Eye (tissue), 1 donor: Measurements from ENCODE around the gene TRIM66.

ENCODE experiments used
- DNase-seq: peaks from one replicate; pipeline ENCODE4 v3.0.0-alpha.2; 2015

Gene TRIM66

DNA sequence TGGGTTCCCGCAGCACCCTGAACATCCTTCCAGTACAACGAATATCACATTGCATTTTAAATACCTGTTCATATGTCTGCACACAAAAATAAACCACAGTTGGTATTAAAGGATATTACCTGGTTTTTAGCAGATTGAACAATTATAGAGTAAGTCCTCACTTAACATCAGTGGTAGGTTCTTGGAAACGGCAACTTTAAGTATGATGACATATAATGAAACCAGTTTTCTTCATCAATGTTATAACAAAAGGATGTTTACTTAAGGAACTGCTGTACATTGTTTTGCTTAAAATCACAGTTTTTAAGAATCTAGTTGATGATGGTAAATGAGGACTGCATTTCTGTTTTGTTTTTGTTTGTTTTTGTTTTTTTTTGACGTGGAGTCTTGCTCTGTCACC is 28.0 kb downstream of the TRIM66 start:
- DNase-seq, result no peak

DNA sequence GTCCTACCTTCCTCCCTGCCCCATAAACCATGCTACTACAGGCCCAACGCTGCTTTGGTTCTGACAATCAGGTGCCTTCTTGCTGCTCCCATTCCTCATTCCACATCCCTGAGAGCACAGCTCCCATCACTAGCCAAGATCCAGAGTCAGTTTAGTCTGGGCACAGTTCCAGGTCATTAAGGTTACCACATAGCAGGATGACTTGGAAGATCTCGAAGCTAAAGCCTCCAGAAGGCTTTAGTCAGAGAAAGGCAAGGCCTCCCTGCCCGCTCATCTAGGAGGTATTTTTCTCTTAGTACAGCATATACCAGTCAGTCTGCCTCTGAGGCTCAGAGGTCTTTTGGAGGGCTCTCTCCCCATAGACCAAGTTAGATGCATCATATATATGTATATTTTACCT is 30.3 kb downstream of the TRIM66 start:
- DNase-seq, result no peak

DNA sequence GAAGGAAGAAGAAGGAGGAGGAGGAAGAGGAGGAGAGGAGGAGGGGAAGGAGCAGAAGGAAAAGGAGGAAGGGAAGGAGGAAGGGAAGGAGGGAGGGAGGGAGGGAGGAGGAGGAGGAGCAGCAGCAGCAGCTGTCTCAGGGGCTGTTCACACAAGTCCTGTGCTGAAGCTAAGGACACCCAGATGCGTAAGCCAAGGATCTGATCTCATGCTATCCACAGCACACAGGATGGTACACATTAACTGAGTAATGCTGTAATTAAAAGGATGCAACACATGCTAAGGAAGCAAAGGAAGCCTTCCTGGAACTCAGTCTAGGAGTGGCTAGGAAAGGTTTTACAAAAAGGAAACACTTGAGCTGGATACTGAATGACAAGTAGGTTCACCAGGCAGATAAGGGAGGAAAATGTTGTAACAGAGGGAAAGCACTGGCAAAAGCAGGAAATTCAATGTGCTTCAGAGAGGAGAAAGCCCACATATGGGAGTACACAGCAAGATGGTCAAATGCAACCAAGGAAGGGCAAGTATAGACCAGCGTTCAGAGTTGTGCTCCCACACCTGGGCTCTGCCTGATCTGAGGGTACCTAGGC is 32.0 kb downstream of the TRIM66 start:
- no peak for DNase-seq

DNA sequence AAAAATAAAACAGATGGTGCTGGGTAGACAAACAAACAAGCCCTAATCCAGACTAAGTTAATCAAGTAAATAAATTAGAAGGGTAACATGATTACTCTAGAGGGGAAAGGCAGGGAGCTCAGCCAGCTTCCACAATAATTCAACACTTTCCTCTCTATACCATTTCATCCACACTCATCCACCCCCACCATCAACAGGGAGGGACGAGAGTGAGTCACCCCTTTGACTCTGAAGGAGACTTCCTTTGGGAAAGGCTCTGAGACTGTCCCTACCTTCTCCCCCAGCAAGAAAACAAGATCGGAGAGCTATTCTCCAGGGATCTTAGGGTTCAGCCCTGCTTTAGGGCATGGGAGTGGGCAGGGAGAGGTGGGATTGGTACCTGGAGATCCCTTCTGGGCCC is 33.1 kb downstream of the TRIM66 start:
- DNase-seq, result no peak

DNA sequence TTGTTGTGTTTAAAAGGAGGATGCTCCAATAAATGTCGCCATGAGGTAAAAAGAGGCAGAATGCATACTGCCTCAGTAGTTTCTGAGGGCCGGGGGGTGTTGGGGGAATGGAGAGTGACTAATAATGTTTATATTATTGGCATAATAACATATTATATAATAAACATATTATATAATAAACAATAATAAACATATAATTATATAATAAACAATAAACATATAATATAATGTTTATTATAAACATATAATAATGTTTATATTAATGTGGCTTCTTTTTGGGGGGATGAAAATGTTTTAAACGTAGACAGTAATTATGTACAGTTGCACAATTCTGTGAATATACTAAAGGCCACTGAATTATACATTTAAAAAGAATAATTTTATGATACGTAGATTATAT is 35.6 kb downstream of the TRIM66 start:
- no peak for DNase-seq

DNA sequence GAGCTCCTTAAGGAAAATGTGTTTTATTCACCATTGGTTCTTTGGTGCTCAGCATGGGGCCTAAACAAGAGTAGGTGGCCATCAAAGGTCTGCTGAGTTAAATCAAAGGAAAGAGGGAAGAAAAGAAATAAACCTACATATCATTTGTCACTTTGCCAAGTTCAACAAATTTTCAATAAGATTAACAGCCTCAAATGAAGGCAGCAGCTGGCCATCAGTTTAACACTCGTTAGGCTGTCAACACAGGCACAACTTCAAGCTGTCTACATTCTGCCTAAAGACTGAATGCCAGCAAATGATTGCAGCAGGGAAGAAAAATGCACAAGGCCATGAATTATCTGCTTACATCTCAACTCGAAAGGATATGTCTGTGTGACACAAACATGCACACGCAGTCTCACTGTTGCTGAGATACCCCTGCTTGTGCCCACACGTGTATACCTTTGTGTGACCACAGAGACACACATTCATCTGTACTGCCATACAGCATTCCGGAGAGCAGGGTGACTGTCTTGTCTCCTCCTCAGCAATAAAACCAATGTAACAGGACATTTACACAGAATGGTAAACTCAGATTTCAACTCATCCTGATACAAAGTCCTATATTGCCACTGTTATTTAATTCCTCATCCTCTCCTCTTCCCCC is 40.1 kb downstream of the TRIM66 start:
- no peak for DNase-seq

DNA sequence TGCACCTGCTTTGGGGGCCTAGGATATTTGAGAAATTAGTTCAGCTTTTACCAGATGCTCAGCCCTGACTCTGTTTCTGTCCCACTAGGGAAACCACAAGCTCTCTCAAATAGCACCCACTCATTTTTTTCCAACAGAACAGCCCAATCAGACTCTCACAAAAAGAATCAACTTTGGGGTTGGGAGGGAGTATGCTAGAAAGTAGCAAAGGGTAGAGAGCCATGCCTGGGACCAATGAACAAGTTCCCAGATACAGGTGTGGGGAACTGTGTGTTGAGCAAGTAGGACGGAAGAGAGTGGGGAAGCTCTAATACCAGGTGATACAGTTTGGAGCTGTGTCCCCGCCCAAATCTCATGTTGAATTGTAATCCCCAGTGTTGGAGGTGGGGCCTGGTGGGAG is 41.1 kb downstream of the TRIM66 start:
- DNase-seq, result no peak

DNA sequence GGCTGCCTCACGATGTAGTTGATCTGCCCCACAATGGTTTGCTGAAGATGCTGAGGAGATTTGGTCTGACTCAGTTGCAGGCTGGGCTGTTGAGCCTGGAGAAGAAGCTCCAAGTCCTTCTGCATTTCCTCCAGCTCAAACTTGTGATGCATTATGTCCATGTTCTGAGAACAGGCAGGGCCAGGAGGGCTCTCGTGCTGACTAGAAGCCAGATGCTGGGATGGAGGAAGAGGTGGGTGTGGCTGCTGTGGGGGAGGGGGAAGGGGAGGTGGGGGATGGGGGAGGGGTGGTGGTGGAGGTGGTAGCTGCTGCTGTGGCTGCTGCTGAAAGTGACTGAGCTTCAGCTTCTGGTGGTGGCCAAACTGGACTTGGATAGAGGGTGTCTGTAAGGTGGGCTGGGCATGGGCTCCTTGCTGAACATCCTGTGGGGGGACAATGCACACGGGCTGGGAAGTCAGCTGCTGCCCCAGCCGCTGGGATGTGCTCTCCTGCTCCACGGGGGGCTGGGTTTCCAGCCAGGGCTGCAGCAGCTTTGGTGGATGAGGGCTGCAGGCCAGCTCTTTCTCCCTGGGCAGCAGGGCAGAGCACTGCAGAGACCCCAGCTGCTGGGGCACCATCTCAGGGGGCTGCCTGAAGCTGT is 42.1 kb downstream of the TRIM66 start:
- DNase-seq, result no peak

DNA sequence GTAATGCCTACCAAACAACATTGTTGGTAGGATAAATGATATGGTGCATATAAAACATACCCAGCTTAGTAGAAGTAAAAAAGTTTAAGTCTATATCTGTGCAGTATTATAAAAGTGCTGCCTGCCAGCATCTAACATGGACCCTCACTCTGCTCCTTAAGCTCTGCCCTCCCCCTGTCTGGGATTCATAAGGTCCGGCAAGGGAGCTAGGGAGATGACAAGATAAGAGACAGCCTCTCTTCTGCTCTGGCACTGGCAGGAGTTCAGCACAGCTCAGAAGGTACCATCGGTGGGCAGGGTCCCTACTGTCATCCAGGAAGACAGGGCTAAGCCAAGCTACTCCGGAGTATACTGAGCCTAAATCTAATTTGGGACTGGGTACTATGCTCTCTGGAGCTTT is 42.8 kb downstream of the TRIM66 start:
- DNase-seq, result no peak

DNA sequence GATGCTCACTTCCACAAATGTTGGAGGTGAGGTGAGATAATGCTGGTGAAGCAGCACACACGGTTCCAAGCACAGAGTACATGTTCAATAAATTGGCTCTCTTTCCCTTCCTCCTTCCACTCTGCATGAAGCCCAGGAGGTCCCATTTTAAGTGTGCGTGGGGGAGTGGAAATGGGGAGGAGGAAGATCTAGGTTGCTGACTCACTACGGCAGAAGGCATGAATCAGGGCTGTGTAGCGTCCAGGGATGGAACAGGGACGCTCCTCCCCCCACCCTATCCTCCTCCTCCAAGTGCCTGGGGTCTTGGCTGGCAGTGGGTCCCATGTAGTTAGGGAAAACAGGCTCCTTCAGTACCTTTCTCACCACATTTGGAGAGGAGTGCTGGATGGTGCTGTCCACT is 44.2 kb downstream of the TRIM66 start:
- no peak for DNase-seq

DNA sequence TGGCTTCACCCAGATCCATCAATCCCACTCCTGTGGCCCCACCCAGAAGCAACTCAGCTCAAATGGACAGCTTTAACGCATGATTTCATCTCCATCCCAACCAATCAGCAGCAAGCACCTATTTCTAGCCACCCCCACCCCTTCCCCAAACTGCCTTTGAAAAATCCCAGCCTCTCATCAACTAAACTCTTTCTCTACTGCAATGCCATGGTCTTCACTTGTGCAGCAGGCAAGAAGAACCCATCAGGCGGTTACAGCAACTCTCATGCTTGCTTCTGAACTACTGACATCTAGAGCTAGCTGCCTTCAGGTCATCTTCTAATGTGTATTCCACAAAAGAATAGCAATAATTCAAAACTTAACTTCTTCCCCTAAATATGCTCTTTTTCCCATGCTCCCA is 46.3 kb downstream of the TRIM66 start:
- DNase-seq, result no peak

DNA sequence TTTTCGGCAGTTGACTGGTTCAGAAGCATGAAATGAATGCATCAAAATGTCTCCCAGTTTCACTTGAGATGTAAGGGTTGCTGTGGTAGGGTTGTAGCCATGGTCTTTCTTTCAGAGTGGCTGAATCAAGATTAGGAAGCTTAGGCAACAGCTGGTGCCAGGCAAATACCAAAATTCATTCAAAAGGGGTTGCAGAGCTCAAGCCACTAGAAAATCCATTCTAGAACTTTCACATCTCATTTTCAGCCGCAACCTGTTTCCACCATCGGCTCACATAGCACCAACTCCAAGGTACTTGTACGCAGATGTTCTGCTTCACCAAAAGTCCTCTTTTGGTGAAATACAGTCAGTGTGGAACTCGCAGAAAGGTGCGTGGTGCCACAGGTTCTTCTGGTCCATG is 48.0 kb downstream of the TRIM66 start:
- DNase-seq, result no peak

DNA sequence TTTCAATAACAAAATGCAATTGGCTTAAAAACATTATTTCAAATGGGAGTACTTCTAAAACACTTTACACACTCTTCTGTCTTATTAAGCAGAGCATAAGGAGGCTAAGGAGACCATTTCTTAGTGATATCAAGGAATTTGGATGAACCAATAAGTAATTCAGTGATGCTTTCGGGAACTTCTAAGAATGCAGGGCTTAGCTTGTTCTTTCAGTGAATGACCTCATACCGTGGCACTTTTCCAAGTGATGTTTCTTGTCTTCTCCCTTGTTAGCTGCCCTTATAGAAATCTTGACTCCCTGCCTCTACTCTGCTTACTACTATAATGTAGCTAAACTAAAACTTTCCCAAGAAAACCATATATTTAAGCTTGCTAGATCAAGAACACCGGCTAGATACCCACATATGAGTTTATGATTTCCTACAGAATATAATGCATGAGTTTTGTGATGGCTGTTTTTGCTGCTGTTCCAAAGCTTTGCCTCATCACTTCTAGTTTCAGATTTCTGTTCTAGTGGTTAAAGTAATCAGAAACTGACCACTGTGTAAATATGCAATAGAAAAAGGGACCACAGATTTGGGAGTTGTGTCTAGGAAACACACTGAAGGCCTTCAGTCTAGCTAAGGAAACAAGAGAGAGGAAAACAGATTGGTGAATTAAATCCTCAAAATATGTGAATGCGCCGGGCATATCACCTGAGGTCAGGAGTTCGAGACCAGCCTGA is 50.9 kb downstream of the TRIM66 start:
- peak; percentile 60 for DNase-seq

DNA sequence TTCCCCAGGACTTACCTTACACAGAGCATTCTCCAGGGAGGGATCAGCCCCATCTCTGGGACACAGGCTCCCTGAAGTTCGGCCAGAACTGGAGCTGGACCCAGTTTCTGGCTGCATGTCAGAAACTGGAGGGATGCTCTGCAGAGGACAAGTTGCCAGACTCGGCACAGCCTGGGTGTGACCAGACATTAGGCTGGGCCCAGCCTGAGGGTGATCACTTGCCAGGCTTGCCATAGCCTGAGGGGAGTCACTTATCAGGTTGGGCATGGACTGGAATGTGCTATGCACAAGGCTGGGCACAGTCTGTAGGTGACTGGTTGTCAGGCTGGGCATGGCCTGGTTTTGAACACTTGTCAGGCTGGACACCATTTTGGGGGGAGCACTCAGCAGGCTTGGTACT is 57.8 kb downstream of the TRIM66 start:
- no peak for DNase-seq

DNA sequence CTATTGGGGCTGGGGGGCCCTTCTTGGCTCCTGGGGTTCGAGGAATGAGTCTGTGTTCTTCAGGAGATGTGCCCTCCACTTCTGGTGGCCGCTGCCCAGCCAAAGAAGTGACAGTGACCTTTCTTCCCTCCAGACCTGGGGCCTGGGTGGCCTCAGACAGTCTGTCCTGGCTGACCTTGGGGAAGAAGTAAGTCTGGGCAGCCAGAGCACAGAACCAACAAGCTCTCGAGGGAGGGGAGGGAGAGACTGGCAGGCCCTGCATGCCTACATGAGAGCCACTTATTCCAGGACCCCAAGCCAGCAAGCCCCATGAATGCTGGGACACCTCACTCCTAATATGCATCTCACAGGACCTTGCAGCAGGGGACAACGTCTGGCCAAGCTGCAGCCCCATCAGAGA is 61.3 kb downstream of the TRIM66 start:
- DNase-seq, result no peak

DNA sequence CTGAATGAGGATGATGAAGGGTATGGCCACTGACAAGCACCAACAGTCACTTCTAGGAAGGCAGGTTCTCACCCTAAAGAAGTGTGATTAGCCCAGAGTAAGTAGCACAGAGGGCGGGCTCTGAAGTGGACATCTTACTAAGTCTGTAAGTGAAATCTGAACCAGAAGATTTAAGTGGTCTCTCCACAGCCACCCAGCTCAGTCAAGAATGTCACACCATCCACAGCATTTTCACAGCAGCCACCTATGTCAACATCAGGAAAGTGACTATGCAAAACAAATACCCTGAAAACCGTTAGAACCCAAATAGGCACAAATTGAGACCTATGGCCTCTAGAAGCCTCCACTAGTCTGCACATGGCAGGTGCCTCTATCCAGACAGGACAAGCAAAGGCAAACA is 65.4 kb downstream of the TRIM66 start:
- DNase-seq, result no peak

DNA sequence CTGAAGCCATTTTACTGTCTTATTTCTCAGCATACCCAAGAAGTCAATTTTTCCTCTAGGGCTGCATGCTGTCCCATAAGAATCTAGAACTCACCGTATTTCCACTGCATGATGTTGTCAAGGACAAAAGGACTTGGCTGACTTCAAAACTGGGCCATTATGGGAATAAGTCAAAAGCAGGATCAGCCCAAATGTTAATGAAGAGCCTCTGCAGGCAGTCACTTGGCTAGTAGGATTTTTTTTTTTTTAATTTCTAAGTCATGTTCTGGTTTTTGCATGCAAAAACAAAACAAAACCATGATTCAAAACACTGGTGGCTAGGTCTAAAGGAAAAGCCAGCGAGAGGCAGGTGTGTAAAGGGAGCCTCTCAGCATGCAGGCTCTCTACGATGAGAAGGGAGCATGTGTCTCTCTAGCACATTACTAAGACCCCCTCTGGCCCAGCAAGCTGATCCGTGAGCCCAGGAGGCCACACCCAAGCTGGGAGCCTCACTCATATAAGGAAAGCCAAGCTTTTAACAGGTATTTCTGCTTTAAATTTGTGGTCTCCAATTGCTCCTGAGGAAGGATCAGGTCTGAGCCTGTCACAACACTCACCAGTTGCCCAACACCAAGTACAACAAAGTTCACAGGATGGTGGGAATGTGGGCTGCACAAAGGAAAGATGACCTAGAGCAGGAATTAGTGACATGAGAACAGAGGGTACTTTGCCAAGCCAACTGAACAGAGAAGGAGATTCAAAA is 67.0 kb downstream of the TRIM66 start:
- DNase-seq, result no peak

DNA sequence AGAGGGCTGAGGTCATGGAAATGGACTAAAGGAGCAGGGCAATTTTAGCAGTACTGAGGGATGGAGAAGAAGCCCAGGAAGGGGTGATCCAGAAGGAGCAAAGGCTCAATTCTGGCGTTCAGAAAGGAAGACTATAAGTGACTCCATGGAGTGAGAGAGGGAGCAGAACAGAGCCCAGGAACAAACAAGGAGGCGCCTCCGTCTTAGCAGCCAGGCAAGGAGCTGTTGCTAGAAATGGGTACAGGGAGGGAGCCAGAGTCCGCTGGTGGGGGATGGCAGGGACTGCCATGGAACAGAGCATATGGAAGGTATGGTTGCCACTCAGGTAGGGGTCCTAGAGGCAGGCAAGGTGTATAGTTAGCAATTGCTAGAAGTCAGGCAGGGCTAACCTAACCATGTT is 68.0 kb downstream of the TRIM66 start:
- DNase-seq, result no peak

DNA sequence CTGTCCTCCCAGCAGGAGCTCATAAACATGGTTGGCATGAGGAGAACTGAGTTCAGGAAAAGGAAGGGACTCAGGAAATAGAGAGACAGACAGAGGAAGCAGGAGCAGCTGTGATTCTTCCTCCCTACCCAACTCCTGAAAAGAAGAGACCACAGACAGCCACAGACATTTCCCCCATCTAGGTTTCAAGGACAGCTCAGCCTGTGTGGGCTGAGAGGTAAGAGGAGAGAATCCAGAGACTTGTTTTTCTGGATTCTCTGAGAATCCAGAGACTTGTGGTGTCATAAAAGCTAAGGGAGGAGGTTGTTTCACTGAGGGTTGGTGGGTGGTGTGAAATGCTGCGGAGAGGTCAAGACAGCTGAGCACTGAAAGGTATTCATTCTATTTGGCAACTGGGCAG is 69.4 kb downstream of the TRIM66 start:
- DNase-seq, result no peak

DNA sequence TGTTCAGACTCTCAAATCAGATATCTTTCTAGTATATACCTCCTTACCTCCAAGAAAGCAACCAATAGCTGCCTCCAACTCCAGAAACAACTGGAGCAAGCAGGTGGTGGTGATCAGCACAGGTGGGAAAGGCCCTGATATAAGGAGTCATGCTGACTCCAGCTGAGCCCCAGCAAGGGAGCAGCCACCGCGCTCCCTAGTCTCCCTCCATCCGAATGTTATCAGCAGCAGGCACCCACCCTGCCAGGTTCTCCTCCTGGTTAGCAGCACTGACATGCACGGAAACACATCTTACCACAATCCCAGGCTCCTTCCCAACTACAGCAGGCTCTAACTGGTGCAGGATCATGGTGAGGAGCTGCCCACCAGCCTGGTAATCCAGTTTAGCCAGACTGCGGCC is 69.9 kb downstream of the TRIM66 start:
- DNase-seq, result no peak

DNA sequence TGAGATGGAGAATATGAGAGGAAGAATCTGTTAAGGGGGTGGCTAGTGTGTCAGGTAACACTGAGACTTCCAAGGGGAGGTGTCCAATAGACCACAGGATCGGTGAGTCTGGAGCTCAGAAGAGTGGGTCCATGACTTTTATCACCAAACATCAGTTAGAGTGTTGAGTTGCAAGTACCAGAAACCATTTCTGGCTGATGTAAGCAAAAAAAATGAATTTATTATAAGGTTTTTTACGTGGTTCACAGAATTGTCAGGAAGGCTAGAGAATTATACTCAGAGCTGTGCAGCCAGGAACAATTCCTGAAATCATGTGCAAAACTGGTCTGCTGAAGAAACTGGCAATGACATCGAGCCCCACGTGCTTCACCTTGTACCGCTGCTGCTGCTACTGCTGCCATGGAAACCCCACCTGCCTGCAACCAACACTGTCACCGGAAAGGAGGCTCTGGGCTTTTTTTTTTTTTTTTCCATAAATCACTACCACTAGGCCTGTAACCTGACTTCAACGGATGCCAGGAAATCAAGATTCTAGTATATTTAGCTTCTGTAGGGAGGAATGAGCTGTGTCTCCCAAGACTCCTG is 71.8 kb downstream of the TRIM66 start:
- DNase-seq, result peak; percentile 68

DNA sequence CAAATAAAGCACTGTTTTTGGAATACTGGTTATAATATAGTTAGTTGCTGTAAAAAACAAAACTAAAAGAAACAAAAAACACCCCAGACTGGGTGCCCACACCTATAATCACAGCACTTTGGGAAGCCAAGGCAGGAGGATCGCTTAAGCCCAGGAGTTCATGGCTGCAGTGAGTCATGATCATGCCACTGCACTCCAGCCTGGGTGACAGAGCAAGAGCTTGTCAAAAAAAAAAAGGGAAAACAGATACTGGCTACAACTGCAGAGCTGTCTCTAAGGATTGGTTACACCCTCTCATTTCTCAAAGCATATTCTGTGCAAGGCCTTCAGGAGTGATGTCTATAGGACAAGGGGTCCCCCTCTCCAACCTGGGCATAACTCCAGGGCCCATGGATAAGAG is 73.8 kb downstream of the TRIM66 start:
- no peak for DNase-seq

DNA sequence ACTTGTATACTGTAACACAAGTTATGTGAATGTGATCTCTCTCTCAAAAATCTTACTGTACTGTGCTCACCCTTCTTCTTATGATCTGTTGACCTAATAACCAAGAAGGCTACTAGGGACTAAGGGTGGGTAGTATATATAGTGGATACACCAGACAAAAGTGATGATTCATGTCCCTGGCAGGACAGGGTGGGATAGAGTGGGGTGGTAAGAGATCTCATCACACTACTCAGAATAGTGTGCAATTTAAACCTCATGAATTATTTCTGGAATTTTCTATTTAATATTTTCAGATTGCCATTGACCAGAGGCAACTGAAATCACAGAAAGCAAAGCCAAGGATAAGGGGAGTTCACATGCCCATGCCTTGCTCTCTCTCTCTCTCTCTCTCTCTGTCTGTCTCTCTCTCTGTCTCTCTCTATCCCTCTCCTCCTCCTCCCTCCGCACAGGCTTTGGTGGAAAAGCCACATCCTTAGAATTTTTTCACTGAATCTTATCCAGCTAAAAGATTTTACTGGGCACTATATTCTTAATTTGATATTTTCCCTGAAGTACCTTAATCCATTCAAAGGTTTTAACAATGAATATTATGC is 76.4 kb downstream of the TRIM66 start:
- DNase-seq, result no peak
